H1 (cell line): Measurements from ENCODE around the gene MARCHF3. TPM values are rescaled to one million over a fixed set of nuclear protein-coding genes. Genes with fewer than 3 reads are reported as not detected.

Experiments
- CTCF ChIA-PET: fragments of 300-600 bp; sonication (Branson Sonifier 250); formaldehyde crosslinking; loops from one replicate; lab custom pipeline; 2021; ENCODE audit not compliant: partially characterized antibody; lab: Charles Lee
- POLR2A ChIA-PET: fragments of 300-600 bp; sonication (Branson Sonifier 250); formaldehyde crosslinking; loops from one replicate; lab custom pipeline; 2021; ENCODE audit warnings: inconsistent platforms; ENCODE audit not compliant: partially characterized antibody; lab: Charles Lee
- DNase-seq, 2 experiments: peaks; one replicate each; pipeline versions ENCODE4 v3.0.0 to v3.0.0-alpha.2; 2010 to 2022; ENCODE audit warnings: low spot score in 2 of 2, low read depth in 1 of 2, mixed read lengths in 1 of 2
- FAIRE-seq: peaks from 2 replicates; lab custom pipeline; 2011; peaks lifted over from hg19 to GRCh38; lab: Jason Lieb, UNC
- H2AFZ ChIP-seq: 2 replicates; pipeline ENCODE4 v1.8.1; 2012; ENCODE audit warnings: low read length, inconsistent platforms
- H2AK5ac ChIP-seq: 2 replicates; pipeline ENCODE4 v1.6.1; 2013; ENCODE audit warnings: low read depth, low read length
- H2BK120ac ChIP-seq: replicated peaks from 2 replicates; pipeline ENCODE3; 2013; ENCODE audit warnings: low read depth, low read length, inconsistent platforms
- H2BK12ac ChIP-seq: 2 replicates; pipeline ENCODE4 v1.6.1; 2013; ENCODE audit warnings: low read depth, low read length
- H2BK15ac ChIP-seq: 2 replicates; pipeline ENCODE4 v1.6.1; 2013; ENCODE audit warnings: low read length
- H2BK20ac ChIP-seq: 2 replicates; pipeline ENCODE4 v1.6.1; 2013; ENCODE audit warnings: low read length
- H2BK5ac ChIP-seq: 2 replicates; pipeline ENCODE4 v1.6.1; 2013; ENCODE audit warnings: low read depth, low read length
- H3K14ac ChIP-seq: 2 replicates; pipeline ENCODE4 v1.6.1; 2013; ENCODE audit warnings: inconsistent platforms; ENCODE audit not compliant: insufficient read length
- H3K18ac ChIP-seq: 2 replicates; pipeline ENCODE4 v1.6.1; 2013; ENCODE audit warnings: low read length; ENCODE audit errors: extremely low read depth
- H3K23ac ChIP-seq: 2 replicates; pipeline ENCODE4 v1.6.1; 2013; ENCODE audit warnings: inconsistent platforms; ENCODE audit not compliant: insufficient read length
- H3K23me2 ChIP-seq: 2 replicates; pipeline ENCODE4 v1.6.1; 2013; ENCODE audit warnings: low read depth, low read length
- H3K27ac ChIP-seq: 2 replicates; pipeline ENCODE4 v1.6.1; 2011; ENCODE audit warnings: low read depth, low read length, inconsistent platforms
- H3K27me3 ChIP-seq, 4 experiments: replicated peaks in 1 of 4; 1 replicate in 1 of 4; 2 replicates in 3 of 4; pipeline versions ENCODE4 v1.6.1 to v1.8.1; 2011 to 2013; ENCODE audit warnings: low read length in 3 of 4, mild to moderate bottlenecking in 3 of 4, inconsistent platforms in 2 of 4, mixed read lengths in 2 of 4, moderate library complexity in 1 of 4; ENCODE audit not compliant: control insufficient read depth in 3 of 4, insufficient read depth in 3 of 4; ENCODE audit errors: extremely low read depth in 1 of 4
- H3K36me3 ChIP-seq, 4 experiments: 2 replicates each; pipeline versions ENCODE4 v1.6.1 to v1.8.1; 2011 to 2013; ENCODE audit warnings: mild to moderate bottlenecking in 4 of 4, low read length in 3 of 4, moderate library complexity in 2 of 4, control low read depth in 1 of 4, inconsistent platforms in 1 of 4; ENCODE audit not compliant: insufficient read depth in 4 of 4, control insufficient read depth in 2 of 4
- H3K4ac ChIP-seq: replicated peaks from 2 replicates; pipeline ENCODE3; 2013; ENCODE audit warnings: low read length, low read depth, mixed read lengths, inconsistent platforms; ENCODE audit not compliant: insufficient read length
- H3K4me1 ChIP-seq, 4 experiments: replicated peaks in 1 of 4; 1 replicate in 1 of 4; 2 replicates in 3 of 4; pipeline versions ENCODE4 v1.6.1 to v1.8.1; 2011 to 2013; ENCODE audit warnings: low read length in 3 of 4, inconsistent platforms in 2 of 4, mixed read lengths in 1 of 4; ENCODE audit not compliant: insufficient read depth in 4 of 4, control insufficient read depth in 3 of 4
- H3K4me2 ChIP-seq, 2 experiments: 2 replicates each; pipeline versions ENCODE4 v1.6.1 to v1.8.1; 2011 to 2013; ENCODE audit warnings: low read depth in 2 of 2, low read length in 2 of 2, control low read depth in 1 of 2, inconsistent platforms in 1 of 2, mild to moderate bottlenecking in 1 of 2; ENCODE audit not compliant: insufficient read depth in 1 of 2
- H3K4me3 ChIP-seq, 4 experiments: fragments of 200-600, 300-600 bp in 1 of 4; sonication (generic), shearing (Covaris generic), sonication (Bioruptor Twin) in 1 of 4; 2 replicates each; pipeline versions ENCODE4 v1.5.1 to v1.8.1; 2011 to 2016; ENCODE audit warnings: low read length in 4 of 4, low read depth in 3 of 4, control low read depth in 2 of 4, inconsistent platforms in 2 of 4, mild to moderate bottlenecking in 2 of 4, mixed read lengths in 1 of 4, moderate library complexity in 1 of 4; ENCODE audit not compliant: insufficient read depth in 2 of 4; ENCODE audit errors: extremely low read depth in 1 of 4
- H3K56ac ChIP-seq: replicated peaks from 2 replicates; pipeline ENCODE3; 2013; ENCODE audit warnings: low read depth, mild to moderate bottlenecking, mixed read lengths, low read length, inconsistent platforms; ENCODE audit not compliant: insufficient read length
- H3K79me1 ChIP-seq: 2 replicates; pipeline ENCODE4 v1.6.1; 2013; ENCODE audit warnings: low read depth, low read length, control low read depth
- H3K79me2 ChIP-seq, 2 experiments: 2 replicates each; pipeline versions ENCODE4 v1.6.1 to v1.8.1; 2012 to 2013; ENCODE audit warnings: low read length in 2 of 2, mild to moderate bottlenecking in 2 of 2, inconsistent platforms in 1 of 2; ENCODE audit not compliant: insufficient read depth in 2 of 2, control insufficient read depth in 1 of 2
- H3K9ac ChIP-seq, 4 experiments: replicated peaks in 1 of 4; 1 replicate in 1 of 4; 2 replicates in 3 of 4; pipeline versions ENCODE4 v1.6.1 to v1.8.1; 2011 to 2013; ENCODE audit warnings: low read depth in 3 of 4, low read length in 3 of 4, control low read depth in 2 of 4, mild to moderate bottlenecking in 2 of 4, moderate library complexity in 2 of 4, inconsistent platforms in 1 of 4; ENCODE audit errors: extremely low read depth in 1 of 4
- H3K9me3 ChIP-seq, 2 experiments: 2 replicates each; pipeline versions ENCODE4 v1.6.1 to v1.8.1; 2012 to 2013; ENCODE audit warnings: mild to moderate bottlenecking in 2 of 2, moderate library complexity in 2 of 2, control low read depth in 1 of 2, inconsistent platforms in 1 of 2, low read depth in 1 of 2, low read length in 1 of 2, mixed read lengths in 1 of 2; ENCODE audit not compliant: insufficient read depth in 2 of 2
- H4K20me1 ChIP-seq, 2 experiments: replicated peaks in 1 of 2; 2 replicates each; pipeline versions ENCODE3 to v1.8.1; 2011 to 2013; ENCODE audit warnings: inconsistent platforms in 2 of 2, low read length in 2 of 2, mild to moderate bottlenecking in 1 of 2; ENCODE audit not compliant: insufficient read depth in 2 of 2, control insufficient read depth in 1 of 2
- H4K5ac ChIP-seq: 2 replicates; pipeline ENCODE4 v1.6.1; 2013; ENCODE audit warnings: low read length, low read depth, mixed read lengths, inconsistent platforms; ENCODE audit not compliant: insufficient read length
- H4K8ac ChIP-seq: 2 replicates; pipeline ENCODE4 v1.8.0; 2013; ENCODE audit warnings: mild to moderate bottlenecking, moderate library complexity, low read length, inconsistent platforms; ENCODE audit not compliant: insufficient read depth; ENCODE audit errors: extremely low read depth
- H4K91ac ChIP-seq: replicated peaks from 2 replicates; pipeline ENCODE3; 2013; ENCODE audit warnings: low read length, mixed read lengths, inconsistent platforms; ENCODE audit not compliant: insufficient read length
- CBX8 ChIP-seq: fragments of 300-800, 300-1000 bp; sonication (generic); IDR thresholded peaks from 2 replicates; pipeline ENCODE4 v1.7.1; 2016; ENCODE audit warnings: low read depth, low read length, borderline replicate concordance
- CHD1 ChIP-seq: IDR thresholded peaks from 2 replicates; pipeline ENCODE4 v1.6.1; 2012; ENCODE audit warnings: low read depth, low read length, improper control_type of control experiment
- CHD2 ChIP-seq: IDR thresholded peaks from 2 replicates; pipeline ENCODE4 v1.6.1; 2012; ENCODE audit warnings: low read length, improper control_type of control experiment
- EP300 ChIP-seq, 2 experiments: IDR thresholded peaks; 1 replicate in 1 of 2; 2 replicates in 1 of 2; pipeline ENCODE4 v1.6.1; 2011 to 2012; ENCODE audit warnings: low read depth in 2 of 2, low read length in 2 of 2, mild to moderate bottlenecking in 2 of 2, borderline replicate concordance in 1 of 2, inconsistent platforms in 1 of 2, moderate library complexity in 1 of 2
- FOSL1 ChIP-seq: IDR thresholded peaks from 2 replicates; pipeline ENCODE4 v1.6.1; 2011; ENCODE audit warnings: mild to moderate bottlenecking, low read depth, low read length, moderate library complexity; ENCODE audit not compliant: insufficient read depth
- JUND ChIP-seq: IDR thresholded peaks from 2 replicates; pipeline ENCODE4 v1.6.1; 2011; ENCODE audit warnings: mild to moderate bottlenecking, improper control_type of control experiment, low read length
- KDM1A ChIP-seq: fragments of 200-600, 300-600 bp; sonication (generic); IDR thresholded peaks from 2 replicates; pipeline ENCODE4 v1.7.1; 2016; ENCODE audit warnings: mild to moderate bottlenecking, low read length, borderline replicate concordance
- PHF8 ChIP-seq: fragments of 200-600 bp; sonication (generic); conservative IDR thresholded peaks from 2 replicates; pipeline ENCODE4 v1.7.1; 2012; ENCODE audit warnings: low read depth, mild to moderate bottlenecking, inconsistent platforms, low read length, moderate library complexity
- POLR2A ChIP-seq, 2 experiments: IDR thresholded peaks; 1 replicate in 1 of 2; 2 replicates in 1 of 2; pipeline ENCODE4 v1.6.1; 2011; ENCODE audit warnings: low read depth in 2 of 2, low read length in 2 of 2, mild to moderate bottlenecking in 2 of 2; ENCODE audit errors: control extremely low read depth in 1 of 2
- POU5F1 ChIP-seq: IDR thresholded peaks from 2 replicates; pipeline ENCODE4 v1.6.1; 2011; ENCODE audit warnings: low read depth, mild to moderate bottlenecking, low read length, moderate library complexity
- SP2 ChIP-seq: IDR thresholded peaks from 2 replicates; pipeline ENCODE4 v1.6.1; 2012; ENCODE audit warnings: mild to moderate bottlenecking, low read length, inconsistent platforms
- SP4 ChIP-seq: IDR thresholded peaks from 2 replicates; pipeline ENCODE4 v1.6.1; 2012; ENCODE audit warnings: low read length, inconsistent platforms
- TBP ChIP-seq: IDR thresholded peaks from 2 replicates; pipeline ENCODE4 v1.6.1; 2011; ENCODE audit warnings: low read depth, low read length, improper control_type of control experiment
- WGBS, 2 experiments: shearing (Covaris generic) in 1 of 2; methylation state at CpG; one replicate each; pipeline versions ENCODE4 v1.1.6 to v1.1.7; 2013 to 2015; ENCODE audit warnings: low lambda C conversion rate in 2 of 2, mixed read lengths in 2 of 2, inconsistent platforms in 1 of 2, low coverage in 1 of 2, missing lambda C conversion rate in 1 of 2; ENCODE audit not compliant: insufficient replicate concordance in 2 of 2, insufficient coverage in 1 of 2, insufficient read length in 1 of 2; ENCODE audit errors: extremely low coverage in 1 of 2, missing lambda C conversion rate in 1 of 2; 5-methylcytosine and 5-hydroxymethylcytosine counted together
- polyA plus RNA-seq, 7 experiments: library from polyadenylated mRNA; depleted of rRNA in 3 of 7; stranded (reverse) in 5 of 7; unstranded in 2 of 7; fragments of >200 nt in 5 of 7; fragments of 200-250 nt in 2 of 7; gene quantifications; 1 replicate in 5 of 7; 2 replicates in 1 of 7; 4 replicates in 1 of 7; pipeline versions ENCODE4 v1.2.1 to v1.2.3, GENCODE V29; 2011 to 2013; ENCODE audit warnings: missing spikeins in 2 of 7, mixed read lengths in 2 of 7
- total RNA-seq: library from RNA; stranded (reverse); fragmentation: NEBNext Ultra II Directional; extraction: Animal tissue kit (Norgen Biotek cat#: 25700); gene quantifications from 2 replicates; pipeline ENCODE4 v1.2.1, GENCODE V29; 2021

The MARCHF3 gene
- total and polyA plus RNA-seq, 2 of the 8 experiments (the other 6 are each of a cell fraction or from before 2014, with no cell fraction given): 12.0 to 16.9 TPM

GRCh38 chr5:126982926-126983873 lies 47.2 kb downstream of the MARCHF3 start:
- Histone ChIP-seq H3K79me1 (no peaks in the 10 kb centered on the region; the same call in 1 of the 2 replicates), H3K79me2 (peaks cover 0 to 9% of the 10 kb centered on the region in 2 experiments; a peak in 1 of 4 replicates), H3K36me3 (no peaks in the 10 kb centered on the region)
- TF ChIP-seq EP300 (IDR thresholded peaks at IDR 0.05; ENCODE audit: borderline replicate concordance in 1 of 2, low read depth in 2 of 2, low read length in 2 of 2) (no peak), FOSL1 (no peak), SP4 (no peak), CBX8 (no peak), POU5F1 (no peak), KDM1A (no peak), SP2 (no peak), CHD2 (no peak), TBP (no peak), CHD1 (no peak), JUND (no peak), PHF8 (no peak), POLR2A (IDR thresholded peaks at IDR 0.05; ENCODE audit: control extremely low read depth in 1 of 2, low read depth in 2 of 2, low read length in 2 of 2) (no peak)

More at GRCh38 chr5:126982926-126983873, 47.2 kb downstream of the MARCHF3 start:
- H3K18ac ChIP-seq: no peak overlapping the region
- H3K9me3 ChIP-seq: no peaks in the 10 kb centered on the region
- H3K23me2 ChIP-seq: 0 out of 2 replicates have a peak, but pooled peaks cover 2% of the 10 kb centered on the region
- no peak overlapping the region; the same call in 1 of the 2 replicates for H2BK12ac ChIP-seq
- no peak overlapping the region for H3K4ac ChIP-seq
- H4K5ac ChIP-seq: no peak overlapping the region
- H2AFZ ChIP-seq: no peak overlapping the region
- H2BK20ac ChIP-seq: no peak overlapping the region
- no peak for DNase-seq
- ChIA-PET CTCF (interaction anchor here (0.6 to 1.7 kb wide), 4 partner anchors 19 to 882 kb away, joined by 3 to 5 read pairs (median 4); no protein-coding TSS in a partner anchor), POLR2A (no interaction called here)
- peaks cover 0 to 9% (median 2%) of the 10 kb centered on the region in 4 experiments; a peak in 4 of 7 replicates for H3K4me1 ChIP-seq
- 91% methylated on average over 12 of the region's 12 CpGs; no CpG with 5 or more reads in 1 of the 2 experiments for WGBS, 2 experiments
- H2BK120ac ChIP-seq: no peak overlapping the region
- H3K14ac ChIP-seq: no peak overlapping the region
- no peak overlapping the region for H2BK5ac ChIP-seq
- no peak overlapping the region for H3K56ac ChIP-seq
- H3K4me2 ChIP-seq: no peak overlapping the region
- no peak overlapping the region for H3K9ac ChIP-seq
- no peaks in the 10 kb centered on the region for H4K20me1 ChIP-seq
- no peak overlapping the region for H2AK5ac ChIP-seq
- H4K91ac ChIP-seq: no peak overlapping the region
- no peak overlapping the region for H4K8ac ChIP-seq
- H3K27me3 ChIP-seq: no peaks in the 10 kb centered on the region
- FAIRE-seq: no peak
- no peak overlapping the region for H3K4me3 ChIP-seq
- no peak overlapping the region for H3K27ac ChIP-seq
- H3K23ac ChIP-seq: no peak overlapping the region
- H2BK15ac ChIP-seq: no peak overlapping the region
